ENCODE data around the gene C1orf21. TPM values are rescaled to one million over a fixed set of nuclear protein-coding genes. Genes with fewer than 3 reads are reported as not detected.

Gene C1orf21
- total RNA-seq, 4 donors from 2014 or later, result 36.3 to 115 (median 79.4) TPM

- H3K27ac ChIP-seq, result peak overlapping the region; percentile 40 to 82 (median 69)
- TF ChIP-seq CTCF (IDR thresholded peaks at IDR 0.05) (no peak), POLR2A (IDR thresholded peaks at IDR 0.05) (no peak)
Measured at GRCh38 chr1:184535191-184535970, 148.6 kb downstream of the C1orf21 start.

DNA sequence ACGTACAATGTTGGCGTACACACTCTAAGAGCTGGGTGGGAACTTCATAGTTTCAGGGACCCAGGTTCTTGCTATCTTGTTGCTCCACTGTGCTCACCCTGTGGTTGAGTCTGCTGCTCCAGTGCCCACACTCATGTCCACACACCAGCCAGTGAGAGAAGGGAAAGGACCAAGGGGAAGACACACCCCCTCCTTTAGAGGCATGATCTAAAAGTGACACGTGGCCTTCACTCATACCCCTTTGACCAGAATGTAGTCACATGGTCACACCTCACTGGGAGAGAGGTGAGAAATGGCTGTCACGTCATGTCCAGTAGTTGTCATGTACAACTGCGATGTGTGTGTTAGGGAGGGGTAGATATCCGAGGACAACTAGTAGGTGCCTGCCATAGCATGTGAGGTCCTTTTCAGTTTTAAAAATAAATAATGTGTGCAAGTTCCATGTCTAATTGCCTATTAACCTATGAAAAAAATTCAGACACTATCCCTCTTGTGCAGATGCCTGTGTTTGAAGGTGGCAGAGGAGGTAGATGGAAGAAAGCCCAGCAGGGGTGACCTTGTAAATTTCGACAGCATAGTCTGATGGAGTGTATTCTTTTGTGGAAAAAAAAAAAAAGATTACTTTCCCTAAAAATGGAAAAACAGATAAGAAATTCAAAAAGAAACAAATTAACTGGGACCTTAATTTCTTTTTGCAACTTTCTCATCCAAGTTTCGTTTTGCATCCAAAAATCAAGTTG lies 149.6 kb downstream of the C1orf21 start:
- Histone ChIP-seq H3K27me3 (no peaks in the 10 kb centered on the region), H3K4me1 (peaks cover 0 to 15% (median 2%) of the 10 kb centered on the region in 4 donors), H3K9me3 (peaks cover 0 to 3% (median 0%) of the 10 kb centered on the region in 4 donors), H3K4me3 (no peak overlapping the region), H3K27ac (peak overlapping the region in 3 of 4 donors; percentile 53 to 82 (median 72)), H3K36me3 (peaks cover 0 to 7% (median 0%) of the 10 kb centered on the region in 3 donors)
- DNase-seq, result no peak
- TF ChIP-seq POLR2A (IDR thresholded peaks at IDR 0.05), result no peak
- TF ChIP-seq CTCF (IDR thresholded peaks at IDR 0.05), result no peak

More at GRCh38 chr1:184535191-184535970, 148.6 kb downstream of the C1orf21 start:
- Histone ChIP-seq H3K9me3 (peaks cover 0 to 3% (median 0%) of the 10 kb centered on the region in 4 donors), H3K36me3 (peaks cover 0 to 7% (median 0%) of the 10 kb centered on the region in 3 donors), H3K4me3 (no peak overlapping the region), H3K4me1 (peaks cover 0 to 15% (median 2%) of the 10 kb centered on the region in 4 donors), H3K27me3 (no peaks in the 10 kb centered on the region)
- no peak for DNase-seq

- Histone ChIP-seq H3K36me3 (peaks cover 0 to 10% (median 0%) of the 10 kb centered on the region in 3 donors), H3K4me1 (peaks cover 0 to 6% (median 0%) of the 10 kb centered on the region in 4 donors), H3K4me3 (no peak overlapping the region), H3K27ac (no peak overlapping the region), H3K9me3 (peaks cover 0 to 3% (median 0%) of the 10 kb centered on the region in 4 donors), H3K27me3 (no peaks in the 10 kb centered on the region)
- DNase-seq, result no peak
- TF ChIP-seq POLR2A (IDR thresholded peaks at IDR 0.05) (no peak), CTCF (IDR thresholded peaks at IDR 0.05) (no peak)
Measured at GRCh38 chr1:184539580-184539979, 152.8 kb downstream of the C1orf21 start.

DNA sequence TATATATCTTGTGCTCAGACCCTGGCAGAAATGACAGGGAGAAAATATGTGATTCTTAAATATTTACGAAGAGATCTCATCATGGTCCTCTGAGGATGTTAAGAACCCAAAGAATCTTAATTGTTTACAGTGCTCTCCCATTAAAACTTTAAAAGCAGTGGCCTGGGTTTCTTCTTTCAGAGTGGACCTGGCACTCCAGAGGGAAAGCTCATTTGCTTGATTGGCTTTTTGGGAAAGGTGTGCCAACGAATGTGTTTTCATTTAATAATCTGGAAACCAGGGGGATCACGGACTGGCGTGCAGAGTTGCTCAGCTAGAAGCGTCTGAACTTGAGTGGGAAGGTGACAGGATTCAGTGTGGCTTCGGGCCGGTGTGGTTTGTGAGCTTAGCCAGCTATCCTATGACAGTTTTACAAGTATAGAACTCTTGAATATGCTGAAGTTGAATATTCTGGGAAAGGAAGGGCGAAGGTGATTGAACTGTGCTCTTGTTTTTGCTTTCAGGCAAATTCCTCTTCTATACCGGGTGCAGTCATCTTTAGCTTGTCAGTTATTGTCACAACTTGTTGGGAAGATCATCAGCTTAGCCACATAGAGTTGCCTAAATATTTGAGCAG lies 154.8 kb downstream of the C1orf21 start:
- Histone ChIP-seq H3K27me3 (no peaks in the 10 kb centered on the region), H3K36me3 (peaks cover 0 to 4% (median 0%) of the 10 kb centered on the region in 3 donors), H3K4me1 (no peaks in the 10 kb centered on the region), H3K9me3 (peaks cover 0 to 3% (median 0%) of the 10 kb centered on the region in 4 donors), H3K27ac (no peak overlapping the region), H3K4me3 (no peak overlapping the region)
- no peak for TF ChIP-seq CTCF (IDR thresholded peaks at IDR 0.05)
- no peak for TF ChIP-seq POLR2A (IDR thresholded peaks at IDR 0.05)
- no peak for DNase-seq

DNA sequence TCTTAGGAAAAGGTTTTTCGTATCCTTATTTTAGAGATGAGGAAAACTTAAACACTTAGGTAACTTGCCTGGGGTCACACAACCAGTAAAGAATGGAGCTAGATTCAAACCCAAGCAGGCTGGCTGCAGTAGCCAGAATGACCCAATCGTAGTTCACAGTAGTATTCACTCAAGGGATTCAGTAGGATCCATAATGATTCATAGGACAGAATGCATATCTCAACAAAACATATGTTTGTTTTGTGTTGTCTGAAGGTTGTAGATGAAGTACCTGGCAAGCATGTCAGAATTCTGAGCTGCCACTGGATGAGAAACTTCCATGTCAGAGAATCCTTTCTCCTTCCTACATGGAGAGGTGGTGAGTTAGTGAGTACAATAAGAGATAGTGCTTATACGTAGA lies 155.5 kb downstream of the C1orf21 start:
- Histone ChIP-seq H3K36me3 (peaks cover 0 to 4% (median 0%) of the 10 kb centered on the region in 3 donors), H3K27ac (no peak overlapping the region), H3K4me3 (no peak overlapping the region), H3K9me3 (peaks cover 0 to 3% (median 0%) of the 10 kb centered on the region in 4 donors), H3K27me3 (no peaks in the 10 kb centered on the region), H3K4me1 (no peaks in the 10 kb centered on the region)
- TF ChIP-seq POLR2A (IDR thresholded peaks at IDR 0.05) (no peak), CTCF (IDR thresholded peaks at IDR 0.05) (no peak)
- no peak for DNase-seq

Data from Peyer's patch (tissue), 4 donors.